ENCODE data around the gene TRHDE. TPM values are rescaled to one million over a fixed set of nuclear protein-coding genes. Genes with fewer than 3 reads are reported as not detected.

TRHDE gene
- polyA plus RNA-seq, 1 donor (not counting 4 experiments of a cell fraction or from before 2014, with no cell fraction given), result 0.12 TPM

DNA sequence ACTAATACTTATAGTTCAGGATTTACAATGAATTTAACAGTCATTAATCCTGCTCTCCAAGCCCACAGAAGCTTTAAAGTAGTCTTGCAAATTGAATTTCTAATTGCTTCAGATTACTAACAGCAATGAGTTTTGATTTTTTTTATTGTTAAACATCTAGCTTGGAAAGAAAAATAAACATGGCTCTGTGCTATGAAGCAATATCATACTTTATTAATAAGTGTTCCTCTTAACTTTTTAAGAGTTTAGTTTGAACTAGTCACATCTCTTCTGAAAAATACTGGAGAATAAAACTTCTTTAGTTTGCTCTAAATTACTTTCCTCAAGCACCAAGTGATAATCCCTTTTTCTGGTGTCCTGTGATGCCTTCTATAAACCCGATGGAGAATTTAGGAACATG, 250.2 kb downstream of the TRHDE start:
- no peak overlapping the region for H3K27ac ChIP-seq (ENCODE audit: control insufficient read depth, insufficient read depth, low read length)

DNA sequence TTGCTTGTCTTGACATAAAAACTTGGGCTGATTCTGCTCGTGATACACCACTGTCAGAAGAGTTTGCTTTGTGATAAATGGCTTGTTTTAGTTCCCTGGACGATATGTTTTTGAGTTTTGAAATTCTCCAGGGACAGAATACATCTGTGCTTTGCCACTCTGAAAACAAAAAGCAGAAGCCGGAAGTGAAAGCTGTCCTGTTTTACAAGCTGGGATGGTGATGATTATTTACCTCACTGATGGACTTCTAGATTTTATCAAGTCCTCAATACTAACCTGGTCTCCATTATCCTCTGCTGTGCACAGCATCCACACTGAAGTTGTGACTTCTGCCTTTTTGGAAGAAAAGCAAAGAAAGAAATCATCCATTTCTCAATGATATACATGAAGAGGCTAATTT, 251.6 kb downstream of the TRHDE start:
- H3K9ac ChIP-seq (ENCODE audit: control insufficient read depth, extremely low read depth, insufficient read depth, low read length), result no peak overlapping the region
- no peak overlapping the region for H3K4me3 ChIP-seq (ENCODE audit: control insufficient read depth in 2 of 3, extremely low read depth in 1 of 3, insufficient read depth in 2 of 3, low read depth in 1 of 3, low read length in 3 of 3)
- TF ChIP-seq, protein P1, sequence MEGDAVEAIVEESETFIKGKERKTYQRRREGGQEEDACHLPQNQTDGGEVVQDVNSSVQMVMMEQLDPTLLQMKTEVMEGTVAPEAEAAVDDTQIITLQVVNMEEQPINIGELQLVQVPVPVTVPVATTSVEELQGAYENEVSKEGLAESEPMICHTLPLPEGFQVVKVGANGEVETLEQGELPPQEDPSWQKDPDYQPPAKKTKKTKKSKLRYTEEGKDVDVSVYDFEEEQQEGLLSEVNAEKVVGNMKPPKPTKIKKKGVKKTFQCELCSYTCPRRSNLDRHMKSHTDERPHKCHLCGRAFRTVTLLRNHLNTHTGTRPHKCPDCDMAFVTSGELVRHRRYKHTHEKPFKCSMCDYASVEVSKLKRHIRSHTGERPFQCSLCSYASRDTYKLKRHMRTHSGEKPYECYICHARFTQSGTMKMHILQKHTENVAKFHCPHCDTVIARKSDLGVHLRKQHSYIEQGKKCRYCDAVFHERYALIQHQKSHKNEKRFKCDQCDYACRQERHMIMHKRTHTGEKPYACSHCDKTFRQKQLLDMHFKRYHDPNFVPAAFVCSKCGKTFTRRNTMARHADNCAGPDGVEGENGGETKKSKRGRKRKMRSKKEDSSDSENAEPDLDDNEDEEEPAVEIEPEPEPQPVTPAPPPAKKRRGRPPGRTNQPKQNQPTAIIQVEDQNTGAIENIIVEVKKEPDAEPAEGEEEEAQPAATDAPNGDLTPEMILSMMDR (optimal IDR thresholded peaks at IDR 0.05 in 1 of 3, IDR thresholded peaks at IDR 0.05 in 1 of 3, conservative IDR thresholded peaks at IDR 0.05 in 1 of 3; ENCODE audit: extremely low read depth in 1 of 3, insufficient read depth in 2 of 3, low read length in 3 of 3), result no peak
- TF ChIP-seq EZH2 (IDR thresholded peaks at IDR 0.05; ENCODE audit: low read length), result no peak
- H3K36me3 ChIP-seq (ENCODE audit: control insufficient read depth in 2 of 2, extremely low read depth in 1 of 2, insufficient read depth in 2 of 2, low read length in 2 of 2), result no peaks in the 10 kb centered on the region
- H3K9me3 ChIP-seq (ENCODE audit: control insufficient read depth, low read depth, low read length), result no peaks in the 10 kb centered on the region
- dilution Hi-C loops (cut with MboI; ENCODE audit: extremely low pct_ligation_motif_present, low sequenced_read_pairs), result no loop called here
- H3K4me2 ChIP-seq (ENCODE audit: control insufficient read depth, extremely low read depth, insufficient read depth, low read depth, low read length), result no peak overlapping the region
- H3K4me1 ChIP-seq (ENCODE audit: control insufficient read depth, extremely low read depth, insufficient read depth, low read length), result no peaks in the 10 kb centered on the region
- no peaks in the 10 kb centered on the region for H3K27me3 ChIP-seq (ENCODE audit: control insufficient read depth, extremely low read depth, insufficient read depth, low read length)
- no peaks in the 10 kb centered on the region for H4K20me1 ChIP-seq (ENCODE audit: control insufficient read depth, extremely low read depth, insufficient read depth, low read length)
- H2AFZ ChIP-seq (ENCODE audit: control insufficient read depth, low read length), result no peak overlapping the region
- H3K9me1 ChIP-seq (ENCODE audit: control insufficient read depth, extremely low read depth, insufficient read depth, low read length), result no peaks in the 10 kb centered on the region
- FAIRE-seq (no peak), DNase-seq (ENCODE audit: low read depth, low spot score) (no peak)
- no peak overlapping the region for H3K27ac ChIP-seq (ENCODE audit: control insufficient read depth, insufficient read depth, low read length)
- no peaks in the 10 kb centered on the region for H3K79me2 ChIP-seq (ENCODE audit: control insufficient read depth, insufficient read depth, low read length)

More for the DNA sequence above, 250.2 kb downstream of the TRHDE start:
- TF ChIP-seq, protein P1 (optimal IDR thresholded peaks at IDR 0.05 in 1 of 3, IDR thresholded peaks at IDR 0.05 in 1 of 3, conservative IDR thresholded peaks at IDR 0.05 in 1 of 3; ENCODE audit: extremely low read depth in 1 of 3, insufficient read depth in 2 of 3, low read length in 3 of 3), result no peak
- no peak for TF ChIP-seq EZH2 (IDR thresholded peaks at IDR 0.05; ENCODE audit: low read length)
- H3K79me2 ChIP-seq (ENCODE audit: control insufficient read depth, insufficient read depth, low read length), result no peaks in the 10 kb centered on the region
- no peak overlapping the region for H3K4me2 ChIP-seq (ENCODE audit: control insufficient read depth, extremely low read depth, insufficient read depth, low read depth, low read length)
- no peak overlapping the region for H3K4me3 ChIP-seq (ENCODE audit: control insufficient read depth in 2 of 3, extremely low read depth in 1 of 3, insufficient read depth in 2 of 3, low read depth in 1 of 3, low read length in 3 of 3)
- DNase-seq (ENCODE audit: low read depth, low spot score) (no peak), FAIRE-seq (no peak)
- H2AFZ ChIP-seq (ENCODE audit: control insufficient read depth, low read length), result no peak overlapping the region
- H3K9ac ChIP-seq (ENCODE audit: control insufficient read depth, extremely low read depth, insufficient read depth, low read length), result no peak overlapping the region
- no peaks in the 10 kb centered on the region for H3K9me1 ChIP-seq (ENCODE audit: control insufficient read depth, extremely low read depth, insufficient read depth, low read length)
- no peaks in the 10 kb centered on the region for H3K4me1 ChIP-seq (ENCODE audit: control insufficient read depth, extremely low read depth, insufficient read depth, low read length)
- dilution Hi-C loops (cut with MboI; ENCODE audit: extremely low pct_ligation_motif_present, low sequenced_read_pairs), result no loop called here
- no peaks in the 10 kb centered on the region for H3K27me3 ChIP-seq (ENCODE audit: control insufficient read depth, extremely low read depth, insufficient read depth, low read length)
- H3K36me3 ChIP-seq (ENCODE audit: control insufficient read depth in 2 of 2, extremely low read depth in 1 of 2, insufficient read depth in 2 of 2, low read length in 2 of 2), result no peaks in the 10 kb centered on the region
- H4K20me1 ChIP-seq (ENCODE audit: control insufficient read depth, extremely low read depth, insufficient read depth, low read length), result no peaks in the 10 kb centered on the region
- H3K9me3 ChIP-seq (ENCODE audit: control insufficient read depth, low read depth, low read length), result no peaks in the 10 kb centered on the region
